Smooth muscle cell (in vitro differentiated cells): Measurements from ENCODE around the gene ZSCAN5B. TPM values are rescaled to one million over a fixed set of nuclear protein-coding genes. Genes with fewer than 3 reads are reported as not detected.

Source experiments
- DNase-seq: peaks from one replicate; lab custom pipeline; 2025; ENCODE audit not compliant: unreplicated experiment; lab: John Stamatoyannopoulos, UW
- H2AFZ ChIP-seq: fragments of 200-600 bp; sonication (generic); 2 replicates; pipeline ENCODE4 v1.6.0; 2016; ENCODE audit warnings: antibody characterized with exemption, low read depth, mild to moderate bottlenecking
- H3F3A ChIP-seq: fragments of 200-600 bp; sonication (generic); 2 replicates; pipeline ENCODE4 v1.6.0; 2017; ENCODE audit warnings: antibody characterized with exemption, low read depth
- H3K27ac ChIP-seq: fragments of 200-600 bp; sonication (generic); 2 replicates; pipeline ENCODE4 v1.5.1; 2016; ENCODE audit warnings: low read depth, mild to moderate bottlenecking
- H3K27me3 ChIP-seq: fragments of 200-600 bp; sonication (generic); 2 replicates; pipeline ENCODE4 v1.6.1; 2016; ENCODE audit warnings: low read depth, mild to moderate bottlenecking
- H3K36me3 ChIP-seq: fragments of 200-600 bp; sonication (generic); 2 replicates; pipeline ENCODE4 v1.5.1; 2016; ENCODE audit warnings: low read depth
- H3K4me1 ChIP-seq: fragments of 200-600 bp; sonication (generic); 2 replicates; pipeline ENCODE4 v1.5.1; 2016; ENCODE audit warnings: low read depth
- H3K4me2 ChIP-seq: fragments of 200-600 bp; sonication (generic); 2 replicates; pipeline ENCODE4 v1.6.0; 2016; ENCODE audit warnings: mild to moderate bottlenecking
- H3K4me3 ChIP-seq: fragments of 200-600 bp; sonication (generic); 2 replicates; pipeline ENCODE4 v1.5.1; 2016; ENCODE audit warnings: mild to moderate bottlenecking
- H3K79me2 ChIP-seq: fragments of 200-600 bp; sonication (generic); 2 replicates; pipeline ENCODE4 v1.6.0; 2016; ENCODE audit warnings: low read depth, mild to moderate bottlenecking
- H3K9ac ChIP-seq: fragments of 200-600 bp; sonication (generic); 2 replicates; pipeline ENCODE4 v1.6.0; 2016; ENCODE audit warnings: low read depth
- H3K9me3 ChIP-seq: fragments of 200-600 bp; sonication (generic); replicated peaks from 2 replicates; pipeline ENCODE4 v1.5.1; 2016; ENCODE audit warnings: low read depth
- H4K20me1 ChIP-seq: fragments of 200-600 bp; sonication (generic); 2 replicates; pipeline ENCODE4 v1.6.0; 2016; ENCODE audit warnings: low read depth
- WGBS: methylation state at CpG from one replicate; pipeline ENCODE4 v1.1.7; 2016; ENCODE audit warnings: low lambda C conversion rate; 5-methylcytosine and 5-hydroxymethylcytosine counted together
- polyA plus RNA-seq: library from polyadenylated mRNA; unstranded; fragments of >200 nt; fragmentation: Nextera tagmentation; extraction: Ambion mirVana; gene quantifications from 2 replicates; pipeline ENCODE4 v1.2.1, GENCODE V29; 2016
- total RNA-seq: library from RNA; depleted of rRNA; stranded (reverse); fragments of >200 nt; gene quantifications from 2 replicates; pipeline ENCODE4 v1.2.3, GENCODE V29; 2014
- TF ChIP-seq, protein P1 (sequence below): fragments of 200-600 bp; sonication (generic); IDR thresholded peaks from 2 replicates; pipeline ENCODE4 v1.5.1; 2017; ENCODE audit warnings: borderline replicate concordance, mild to moderate bottlenecking, antibody characterized with exemption; ENCODE audit not compliant: insufficient read depth, poor library complexity, severe bottlenecking

ZSCAN5B gene
- total and polyA plus RNA-seq, 2 experiments from 2014 or later, result 0.19 TPM; not detected in 1

DNA sequence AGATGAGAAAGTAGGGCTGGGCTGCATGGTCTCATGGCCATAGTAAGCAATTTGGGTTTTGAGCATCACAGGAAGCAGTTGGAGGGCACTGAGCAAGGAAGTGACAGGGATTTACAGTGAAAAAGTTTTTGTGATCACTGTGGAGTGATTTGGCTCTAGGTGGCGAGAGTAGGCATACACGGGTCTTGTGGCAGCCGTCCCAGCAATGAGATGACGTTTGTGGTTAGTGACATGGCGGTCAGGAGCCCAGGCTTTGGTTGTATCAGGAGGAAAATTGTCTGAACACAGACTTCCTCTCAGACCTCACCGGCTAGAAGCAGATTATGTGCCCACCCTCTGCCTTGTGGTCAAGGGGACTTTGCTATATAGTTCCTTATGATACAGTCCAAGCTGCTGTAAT, 53.2 kb downstream of the ZSCAN5B start:
- Histone ChIP-seq H3K9me3 (no peaks in the 10 kb centered on the region), H3K27me3 (no peaks in the 10 kb centered on the region), H3K4me2 (no peak overlapping the region), H4K20me1 (peaks cover 29% of the 10 kb centered on the region), H3K4me3 (no peak overlapping the region), H3K79me2 (peaks cover 49% of the 10 kb centered on the region), H3K36me3 (no peaks in the 10 kb centered on the region), H3K27ac (no peak overlapping the region), H3K4me1 (peaks cover 16% of the 10 kb centered on the region), H3K9ac (no peak overlapping the region), H3F3A (peaks cover 7% of the 10 kb centered on the region), H2AFZ (no peak overlapping the region)
- 93% methylated on average over 6 of the region's 6 CpGs for WGBS
- TF ChIP-seq, protein P1, sequence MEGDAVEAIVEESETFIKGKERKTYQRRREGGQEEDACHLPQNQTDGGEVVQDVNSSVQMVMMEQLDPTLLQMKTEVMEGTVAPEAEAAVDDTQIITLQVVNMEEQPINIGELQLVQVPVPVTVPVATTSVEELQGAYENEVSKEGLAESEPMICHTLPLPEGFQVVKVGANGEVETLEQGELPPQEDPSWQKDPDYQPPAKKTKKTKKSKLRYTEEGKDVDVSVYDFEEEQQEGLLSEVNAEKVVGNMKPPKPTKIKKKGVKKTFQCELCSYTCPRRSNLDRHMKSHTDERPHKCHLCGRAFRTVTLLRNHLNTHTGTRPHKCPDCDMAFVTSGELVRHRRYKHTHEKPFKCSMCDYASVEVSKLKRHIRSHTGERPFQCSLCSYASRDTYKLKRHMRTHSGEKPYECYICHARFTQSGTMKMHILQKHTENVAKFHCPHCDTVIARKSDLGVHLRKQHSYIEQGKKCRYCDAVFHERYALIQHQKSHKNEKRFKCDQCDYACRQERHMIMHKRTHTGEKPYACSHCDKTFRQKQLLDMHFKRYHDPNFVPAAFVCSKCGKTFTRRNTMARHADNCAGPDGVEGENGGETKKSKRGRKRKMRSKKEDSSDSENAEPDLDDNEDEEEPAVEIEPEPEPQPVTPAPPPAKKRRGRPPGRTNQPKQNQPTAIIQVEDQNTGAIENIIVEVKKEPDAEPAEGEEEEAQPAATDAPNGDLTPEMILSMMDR, result no peak
- no peak for DNase-seq

DNA sequence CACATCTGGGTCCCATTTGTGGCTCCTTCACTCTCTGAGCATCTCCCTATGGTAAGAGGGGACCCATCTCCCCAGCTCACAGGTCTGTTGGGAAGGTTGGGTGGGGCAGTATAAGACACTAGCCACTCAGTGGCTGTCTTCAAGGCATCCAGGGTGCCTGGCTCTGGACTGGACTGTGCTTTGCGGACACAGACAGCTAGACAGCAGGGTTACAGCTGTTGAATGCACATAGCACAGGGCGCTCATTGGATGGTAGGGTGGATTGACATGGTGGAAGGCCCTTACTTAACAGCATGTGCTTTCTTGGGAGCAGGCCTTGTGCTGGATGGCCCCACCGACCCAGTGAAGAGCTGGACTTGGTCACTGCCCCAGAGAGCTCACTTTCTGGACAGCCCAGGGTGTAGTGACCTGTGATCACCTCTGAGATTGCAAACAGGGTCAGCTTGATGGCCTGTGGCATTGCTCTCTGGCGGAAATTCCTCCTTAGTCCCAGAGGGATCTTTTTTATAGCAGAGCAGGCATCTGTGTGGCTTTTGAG, 54.6 kb downstream of the ZSCAN5B start:
- no peak overlapping the region for H3K4me3 ChIP-seq
- peaks cover 45% of the 10 kb centered on the region for H3K79me2 ChIP-seq
- H3K4me2 ChIP-seq, result no peak overlapping the region
- no peak for DNase-seq
- no peaks in the 10 kb centered on the region for H3K36me3 ChIP-seq
- H3K4me1 ChIP-seq, result peaks cover 16% of the 10 kb centered on the region
- no peaks in the 10 kb centered on the region for H3K9me3 ChIP-seq
- peaks cover 7% of the 10 kb centered on the region for H3F3A ChIP-seq
- H2AFZ ChIP-seq, result no peak overlapping the region
- H4K20me1 ChIP-seq, result peaks cover 29% of the 10 kb centered on the region
- H3K27ac ChIP-seq, result no peak overlapping the region
- TF ChIP-seq, protein P1, result no peak
- no peak overlapping the region for H3K9ac ChIP-seq
- 91% methylated on average over 4 of the region's 4 CpGs for WGBS
- H3K27me3 ChIP-seq, result no peaks in the 10 kb centered on the region

DNA sequence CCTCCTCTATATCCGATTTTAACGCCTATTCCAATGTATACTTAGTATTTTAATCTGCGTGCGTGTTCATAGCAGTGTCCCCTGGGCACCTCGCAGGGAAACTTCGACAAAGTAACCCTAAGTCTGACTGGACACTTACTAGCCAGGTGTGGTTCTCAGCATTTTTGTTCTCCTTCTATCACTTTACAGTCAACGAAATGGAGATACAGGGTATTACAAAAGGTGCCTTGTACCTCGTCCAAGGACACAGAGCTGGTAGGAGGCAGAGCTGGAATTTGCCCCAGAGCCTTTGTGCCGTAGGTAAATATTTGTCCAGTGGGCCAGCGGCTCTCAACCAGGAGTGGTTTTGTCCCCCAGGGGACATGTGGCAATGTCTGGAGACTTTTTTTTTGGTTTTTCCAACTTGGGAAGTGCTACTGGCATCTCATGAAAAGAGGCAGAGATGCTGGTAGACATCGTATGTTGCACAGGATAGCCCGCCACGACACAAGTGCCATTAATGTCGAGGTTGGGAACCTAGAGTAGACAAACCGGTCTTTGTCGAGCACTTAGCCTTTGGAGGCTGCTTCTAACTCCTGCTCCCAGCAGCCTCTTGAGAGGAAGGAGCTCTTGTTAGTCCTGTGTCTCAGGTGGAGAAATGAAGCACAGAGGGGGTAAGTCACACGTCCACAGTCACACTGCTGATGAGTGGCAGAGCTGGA, 55.3 kb downstream of the ZSCAN5B start:
- DNase-seq, result no peak
- H3K9me3 ChIP-seq, result no peaks in the 10 kb centered on the region
- peaks cover 45% of the 10 kb centered on the region for H3K79me2 ChIP-seq
- peak overlapping the region; percentile 79 for H3K4me3 ChIP-seq
- no peaks in the 10 kb centered on the region for H3K27me3 ChIP-seq
- WGBS, result 75% methylated on average over 17 of the region's 17 CpGs
- TF ChIP-seq, protein P1, result no peak
- H3K4me1 ChIP-seq, result peaks cover 16% of the 10 kb centered on the region
- peak overlapping the region; percentile 26 for H3K27ac ChIP-seq
- H2AFZ ChIP-seq, result peak overlapping the region; percentile 19
- H3K4me2 ChIP-seq, result peak overlapping the region; percentile 91
- peaks cover 29% of the 10 kb centered on the region for H4K20me1 ChIP-seq
- no peaks in the 10 kb centered on the region for H3K36me3 ChIP-seq
- peak overlapping the region; percentile 51 for H3K9ac ChIP-seq
- peaks cover 7% of the 10 kb centered on the region for H3F3A ChIP-seq
